HCT116 (cell line): ENCODE data around the gene CREG2.

ENCODE experiments used
- EZH2 ChIP-seq: fragments of 200-600 bp; sonication (generic); IDR thresholded peaks from 2 replicates; pipeline ENCODE4 v1.6.1; 2017; ENCODE audit warnings: antibody characterized with exemption, mixed run types
- POLR2AphosphoS5 ChIP-seq: IDR thresholded peaks from 2 replicates; pipeline ENCODE4 v1.6.1; 2011; ENCODE audit warnings: mild to moderate bottlenecking, low read depth, low read length, moderate library complexity
- ZBTB33 ChIP-seq: IDR thresholded peaks from 2 replicates; pipeline ENCODE4 v1.6.1; 2011; ENCODE audit warnings: mild to moderate bottlenecking, low read length, moderate library complexity; ENCODE audit not compliant: insufficient replicate concordance; ENCODE audit errors: extremely low read depth

- TF ChIP-seq EZH2 (no peak), POLR2AphosphoS5 (no peak), ZBTB33 (no peak)
These were observed 75.6 kb downstream of the CREG2 start for GRCh38 chr2:101311696-101312017.
